Adrenal gland (tissue), 5 donors: ENCODE results near the gene NEDD8.

Source experiments
- POLR2A ChIP-seq, 2 donors: fragments of 450-650 bp; IDR thresholded peaks; one replicate each; pipeline ENCODE4 v1.6.1; 2017; ENCODE audit warnings: antibody characterized with exemption in 2 of 2, mild to moderate bottlenecking in 2 of 2, moderate library complexity in 1 of 2
- TF ChIP-seq, protein P1 (sequence below), 6 experiments: fragments of 450-650 bp in 4 of 6; fragments of 200-600 bp in 2 of 6; sonication (generic) in 1 of 6; IDR thresholded peaks; 1 replicate in 5 of 6; 2 replicates in 1 of 6; pipeline versions ENCODE4 v1.5.1 to v1.8.0; 2016 to 2021; ENCODE audit warnings: antibody characterized with exemption in 6 of 6, mild to moderate bottlenecking in 2 of 6, moderate library complexity in 1 of 6
- donor health status: DM: no; HTN: no; CAD: no.

DNA sequence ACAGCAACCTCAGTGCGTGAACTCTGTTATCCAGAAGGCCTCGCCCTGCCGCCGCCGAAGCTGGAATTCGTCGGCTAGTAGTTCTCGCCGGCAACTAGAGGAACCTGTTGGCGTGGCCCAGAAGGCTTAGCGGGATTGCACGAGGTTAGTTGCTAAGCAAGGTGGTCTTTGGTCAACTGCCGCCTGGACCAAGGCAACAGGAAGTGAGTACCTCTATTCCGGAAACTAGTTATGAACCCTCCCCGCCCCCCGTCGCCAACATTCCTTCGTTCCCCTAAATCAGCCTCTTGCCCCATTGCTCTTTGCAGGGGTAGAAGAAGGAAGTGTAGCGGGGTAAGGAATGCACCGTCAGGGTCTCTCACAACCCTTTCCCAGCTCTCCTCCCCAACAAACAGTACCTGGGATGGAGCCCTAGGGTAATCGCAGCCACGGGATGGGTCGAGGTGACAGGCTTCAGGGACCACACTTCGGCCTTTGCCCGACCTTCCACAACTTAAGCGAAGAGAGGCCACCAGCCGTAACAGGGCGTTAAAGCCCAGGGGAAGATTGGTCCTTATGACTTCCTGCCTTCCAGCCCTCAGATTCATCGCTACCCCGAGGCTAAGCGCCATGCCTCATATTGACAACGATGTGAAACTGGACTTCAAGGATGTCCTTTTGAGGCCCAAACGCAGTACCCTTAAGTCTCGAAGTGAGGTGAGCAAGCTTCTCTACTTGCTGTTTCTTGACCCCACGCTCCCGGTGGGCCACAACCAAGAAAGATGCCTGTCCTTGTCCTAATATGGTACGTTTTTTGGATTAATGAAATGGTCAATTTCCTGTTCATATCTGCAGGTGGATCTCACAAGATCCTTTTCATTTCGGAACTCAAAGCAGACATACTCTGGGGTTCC lies 724 bp upstream of the NEDD8 start, which contains the start of gene GMPR2:
- TF ChIP-seq, protein P1, sequence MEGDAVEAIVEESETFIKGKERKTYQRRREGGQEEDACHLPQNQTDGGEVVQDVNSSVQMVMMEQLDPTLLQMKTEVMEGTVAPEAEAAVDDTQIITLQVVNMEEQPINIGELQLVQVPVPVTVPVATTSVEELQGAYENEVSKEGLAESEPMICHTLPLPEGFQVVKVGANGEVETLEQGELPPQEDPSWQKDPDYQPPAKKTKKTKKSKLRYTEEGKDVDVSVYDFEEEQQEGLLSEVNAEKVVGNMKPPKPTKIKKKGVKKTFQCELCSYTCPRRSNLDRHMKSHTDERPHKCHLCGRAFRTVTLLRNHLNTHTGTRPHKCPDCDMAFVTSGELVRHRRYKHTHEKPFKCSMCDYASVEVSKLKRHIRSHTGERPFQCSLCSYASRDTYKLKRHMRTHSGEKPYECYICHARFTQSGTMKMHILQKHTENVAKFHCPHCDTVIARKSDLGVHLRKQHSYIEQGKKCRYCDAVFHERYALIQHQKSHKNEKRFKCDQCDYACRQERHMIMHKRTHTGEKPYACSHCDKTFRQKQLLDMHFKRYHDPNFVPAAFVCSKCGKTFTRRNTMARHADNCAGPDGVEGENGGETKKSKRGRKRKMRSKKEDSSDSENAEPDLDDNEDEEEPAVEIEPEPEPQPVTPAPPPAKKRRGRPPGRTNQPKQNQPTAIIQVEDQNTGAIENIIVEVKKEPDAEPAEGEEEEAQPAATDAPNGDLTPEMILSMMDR (IDR thresholded peaks at IDR 0.05): no peak
- TF ChIP-seq POLR2A (IDR thresholded peaks at IDR 0.05): peak; percentile 11 to 71
